Thyroid gland (tissue), 4 donors: Measurements from ENCODE around the gene SIX3. TPM values are rescaled to one million over a fixed set of nuclear protein-coding genes. Genes with fewer than 3 reads are reported as not detected.

Source experiments
- DNase-seq, 2 donors: peaks; one replicate each; pipeline ENCODE4 v3.0.0-alpha.2; 2019
- H3K27ac ChIP-seq, 3 donors: fragments of 200-600 bp; sonication (generic); 1 replicate in 2 of 3; 2 replicates in 1 of 3; pipeline ENCODE4 v1.5.1; 2016 to 2019; ENCODE audit warnings: mild to moderate bottlenecking in 1 of 3, moderate library complexity in 1 of 3
- H3K27me3 ChIP-seq: fragments of 200-600 bp; sonication (generic); one replicate; pipeline ENCODE4 v1.5.1; 2019
- H3K36me3 ChIP-seq, 2 donors: fragments of 200-600 bp; sonication (generic); one replicate each; pipeline ENCODE4 v1.5.1; 2016 to 2019
- H3K4me1 ChIP-seq, 2 donors: fragments of 200-600 bp; sonication (generic); one replicate each; pipeline ENCODE4 v1.5.1; 2017 to 2019
- H3K4me3 ChIP-seq, 3 donors: fragments of 200-600 bp; sonication (generic); replicated peaks in 1 of 3; 1 replicate in 2 of 3; 2 replicates in 1 of 3; pipeline ENCODE4 v1.5.1; 2016; ENCODE audit warnings: mild to moderate bottlenecking in 1 of 3
- H3K9me3 ChIP-seq: fragments of 200-600 bp; sonication (generic); one replicate; pipeline ENCODE4 v1.5.1; 2017
- CTCF ChIP-seq, 6 experiments: fragments of 200-600 bp in 3 of 6; fragments of 450-650 bp in 3 of 6; sonication (generic) in 3 of 6; IDR thresholded peaks; one replicate each; pipeline ENCODE4 v1.5.1; 2016 to 2019; ENCODE audit warnings: antibody characterized with exemption in 6 of 6, mild to moderate bottlenecking in 2 of 6, inconsistent platforms in 1 of 6, moderate library complexity in 1 of 6
- POLR2A ChIP-seq, 2 donors: fragments of 450-650 bp; IDR thresholded peaks; one replicate each; pipeline ENCODE4 v1.6.1; 2017; ENCODE audit warnings: antibody characterized with exemption in 2 of 2, mild to moderate bottlenecking in 2 of 2, moderate library complexity in 1 of 2
- WGBS, 2 donors: methylation state at CpG; one replicate each; pipeline ENCODE4 v1.1.5; 2017; 5-methylcytosine and 5-hydroxymethylcytosine counted together
- intact Hi-C: fragments of 100-400 bp; cut with DNase I; formaldehyde crosslinking; loops from one replicate; pipeline ENCODE4 v1.15.1; 2023
- total RNA-seq, 4 donors: library from RNA; depleted of rRNA; stranded (reverse); fragments of >200 nt; gene quantifications; one replicate each; pipeline ENCODE4 v1.2.3, GENCODE V29; 2016

Gene SIX3
- total RNA-seq, 4 donors from 2014 or later = not detected

GRCh38 chr2:44952143-44952805 lies 10.8 kb downstream of the SIX3 start:
- H3K9me3 ChIP-seq = no peaks in the 10 kb centered on the region
- H3K27me3 ChIP-seq = peaks cover 16% of the 10 kb centered on the region
- 2 to 3% methylated on average over 38 to 45 of the region's 59 CpGs for WGBS, 2 donors
- no peak overlapping the region for H3K27ac ChIP-seq
- intact Hi-C loops = loop anchor here (10.0 kb wide), 2 partner anchors 567 to 1077 kb away; no protein-coding TSS in a partner anchor
- H3K4me3 ChIP-seq = peak overlapping the region in 1 of 3 donors; percentile 13
- peaks cover 18 to 36% of the 10 kb centered on the region in 2 donors for H3K4me1 ChIP-seq
- peak in 1 of 2 donors; percentile 34 for DNase-seq
- TF ChIP-seq POLR2A (IDR thresholded peaks at IDR 0.05) (no peak), CTCF (IDR thresholded peaks at IDR 0.05) (peak in 4 of 6 experiments; percentile 13 to 59 (median 34))
- no peaks in the 10 kb centered on the region for H3K36me3 ChIP-seq

GRCh38 chr2:44952806-44953498 lies 11.4 kb downstream of the SIX3 start:
- DNase-seq = no peak
- H3K27me3 ChIP-seq = peaks cover 16% of the 10 kb centered on the region
- peaks cover 18 to 36% of the 10 kb centered on the region in 2 donors for H3K4me1 ChIP-seq
- TF ChIP-seq POLR2A (IDR thresholded peaks at IDR 0.05) (no peak), CTCF (IDR thresholded peaks at IDR 0.05) (no peak)
- WGBS, 2 donors = 3 to 8% methylated on average over 35 to 39 of the region's 39 CpGs
- H3K36me3 ChIP-seq = no peaks in the 10 kb centered on the region
- no peaks in the 10 kb centered on the region for H3K9me3 ChIP-seq
- H3K4me3 ChIP-seq = peak overlapping the region in 1 of 3 donors; percentile 13
- intact Hi-C loops = loop anchor here (10.0 kb wide), 2 partner anchors 568 to 1078 kb away; no protein-coding TSS in a partner anchor
- no peak overlapping the region for H3K27ac ChIP-seq

- H3K36me3 ChIP-seq = no peaks in the 10 kb centered on the region
- H3K9me3 ChIP-seq = no peaks in the 10 kb centered on the region
- intact Hi-C loops = loop anchor here (10.0 kb wide), 2 partner anchors 569 to 1079 kb away; no protein-coding TSS in a partner anchor
- H3K4me3 ChIP-seq = no peak overlapping the region
- H3K4me1 ChIP-seq = peaks cover 18 to 36% of the 10 kb centered on the region in 2 donors
- no peak for DNase-seq
- WGBS, 2 donors = 14 to 28% methylated on average over 8 of the region's 8 CpGs
- H3K27ac ChIP-seq = no peak overlapping the region
- no peak for TF ChIP-seq CTCF (IDR thresholded peaks at IDR 0.05)
- peaks cover 16% of the 10 kb centered on the region for H3K27me3 ChIP-seq
Observed at GRCh38 chr2:44953499-44953883, 12.0 kb downstream of the SIX3 start.

- Histone ChIP-seq H3K27me3 (peaks cover 14% of the 10 kb centered on the region), H3K9me3 (no peaks in the 10 kb centered on the region), H3K4me1 (peaks cover 18 to 35% of the 10 kb centered on the region in 2 donors), H3K36me3 (no peaks in the 10 kb centered on the region), H3K27ac (no peak overlapping the region), H3K4me3 (no peak overlapping the region)
- intact Hi-C loops = loop anchor here (10.0 kb wide), 2 partner anchors 570 to 1080 kb away; no protein-coding TSS in a partner anchor
- WGBS, 2 donors = 6 to 9% methylated on average over 11 to 25 of the region's 25 CpGs
- no peak for DNase-seq
- TF ChIP-seq POLR2A (IDR thresholded peaks at IDR 0.05) = no peak
- no peak for TF ChIP-seq CTCF (IDR thresholded peaks at IDR 0.05)
Observed at GRCh38 chr2:44954447-44954888, 13.0 kb downstream of the SIX3 start.
